PC-3 (cell line): ENCODE results near the gene SHISA6. TPM values are rescaled to one million over a fixed set of nuclear protein-coding genes. Genes with fewer than 3 reads are reported as not detected.

ENCODE experiments used
- ATAC-seq: fragments of 200-7000 bp; cut with Tn5 transposase; 2 replicates; pipeline ENCODE4 v1.9.1; 2020; ENCODE audit warnings: mild to moderate bottlenecking, moderate library complexity
- BruUV-seq: library from RNA; stranded (reverse); fragments of 400-500 nt; replicated peaks from 2 replicates; lab custom pipeline; 2021; lab: Mats Ljungman, UMichigan
- CTCF ChIA-PET: fragments of 300-600 bp; sonication (Branson Sonifier 250); formaldehyde crosslinking; loops from one replicate; lab custom pipeline; 2022; ENCODE audit warnings: antibody characterized with exemption; lab: Charles Lee
- POLR2A ChIA-PET: fragments of 300-600 bp; sonication (Branson Sonifier 250); formaldehyde crosslinking; loops from one replicate; lab custom pipeline; 2022; ENCODE audit warnings: antibody characterized with exemption; ENCODE audit not compliant: unreplicated experiment; lab: Charles Lee
- DNase-seq: peaks from one replicate; pipeline ENCODE4 v3.0.0-alpha.2; 2015
- H2AFZ ChIP-seq: fragments of 300-600 bp; sonication (generic); 2 replicates; pipeline ENCODE4 v1.6.0; 2016; ENCODE audit warnings: antibody characterized with exemption, low read length
- H3F3A ChIP-seq: fragments of 300-600 bp; sonication (generic); one replicate; pipeline ENCODE4 v1.6.0; 2017; ENCODE audit warnings: antibody characterized with exemption, low read length, control low read depth, mild to moderate bottlenecking; ENCODE audit not compliant: unreplicated experiment
- H3K27ac ChIP-seq: fragments of 300-600 bp; sonication (generic); 2 replicates; pipeline ENCODE4 v1.5.1; 2016; ENCODE audit warnings: mild to moderate bottlenecking, low read length
- H3K27me3 ChIP-seq: fragments of 300-600 bp; sonication (generic); 2 replicates; pipeline ENCODE4 v1.6.1; 2016; ENCODE audit warnings: low read length, mixed read lengths
- H3K36me3 ChIP-seq: fragments of 300-600 bp; sonication (generic); 2 replicates; pipeline ENCODE4 v1.6.1; 2016; ENCODE audit warnings: low read depth, mixed run types, low read length, mixed read lengths
- H3K4me1 ChIP-seq: fragments of 300-600 bp; sonication (generic); 2 replicates; pipeline ENCODE4 v1.5.1; 2016; ENCODE audit warnings: low read length; ENCODE audit not compliant: insufficient read depth
- H3K4me2 ChIP-seq: fragments of 300-600 bp; sonication (generic); 2 replicates; pipeline ENCODE4 v1.6.0; 2016; ENCODE audit warnings: low read length
- H3K4me3 ChIP-seq: fragments of 300-600 bp; sonication (generic); 2 replicates; pipeline ENCODE4 v1.5.1; 2016; ENCODE audit warnings: mild to moderate bottlenecking, low read length, mixed read lengths
- H3K79me2 ChIP-seq: fragments of 300-600 bp; sonication (generic); 2 replicates; pipeline ENCODE4 v1.6.1; 2017; ENCODE audit warnings: low read length, mixed read lengths
- H3K9ac ChIP-seq: fragments of 300-600 bp; sonication (generic); 2 replicates; pipeline ENCODE4 v1.6.0; 2016; ENCODE audit warnings: mild to moderate bottlenecking, low read length
- H3K9me2 ChIP-seq: fragments of 300-600 bp; sonication (generic); replicated peaks from 2 replicates; pipeline ENCODE4 v1.6.1; 2016; ENCODE audit warnings: mixed run types, low read length, mixed read lengths
- H3K9me3 ChIP-seq: fragments of 300-600 bp; sonication (generic); 2 replicates; pipeline ENCODE4 v1.6.1; 2016; ENCODE audit warnings: low read length, mixed read lengths
- H4K20me1 ChIP-seq: fragments of 300-600 bp; sonication (generic); 2 replicates; pipeline ENCODE4 v1.6.1; 2016; ENCODE audit warnings: low read length, mixed read lengths
- CTCF ChIP-seq: fragments of 300-600 bp; sonication (generic); conservative IDR thresholded peaks from 2 replicates; pipeline ENCODE4 v1.5.1; 2017; ENCODE audit warnings: antibody characterized with exemption, low read depth, mild to moderate bottlenecking, low read length
- EZH2 ChIP-seq: fragments of 300-600 bp; sonication (generic); IDR thresholded peaks from one replicate; pipeline ENCODE4 v1.6.1; 2017; ENCODE audit warnings: antibody characterized with exemption, mild to moderate bottlenecking, low read length; ENCODE audit not compliant: unreplicated experiment
- EZH2phosphoT487 ChIP-seq: fragments of 300-600 bp; sonication (generic); IDR thresholded peaks from 2 replicates; pipeline ENCODE4 v1.6.1; 2018; ENCODE audit warnings: mild to moderate bottlenecking, antibody characterized with exemption, low read length, borderline replicate concordance
- intact Hi-C: fragments of 100-400 bp; cut with micrococcal nuclease; formaldehyde crosslinking; loops from 2 replicates; pipeline ENCODE4 v1.9.0; 2023
- total RNA-seq: library from RNA; depleted of rRNA; stranded (reverse); fragments of >200 nt; gene quantifications from 2 replicates; pipeline ENCODE4 v1.2.3, GENCODE V29; 2014

Gene SHISA6
- total RNA-seq, 1 experiment from 2014 or later = not detected

DNA sequence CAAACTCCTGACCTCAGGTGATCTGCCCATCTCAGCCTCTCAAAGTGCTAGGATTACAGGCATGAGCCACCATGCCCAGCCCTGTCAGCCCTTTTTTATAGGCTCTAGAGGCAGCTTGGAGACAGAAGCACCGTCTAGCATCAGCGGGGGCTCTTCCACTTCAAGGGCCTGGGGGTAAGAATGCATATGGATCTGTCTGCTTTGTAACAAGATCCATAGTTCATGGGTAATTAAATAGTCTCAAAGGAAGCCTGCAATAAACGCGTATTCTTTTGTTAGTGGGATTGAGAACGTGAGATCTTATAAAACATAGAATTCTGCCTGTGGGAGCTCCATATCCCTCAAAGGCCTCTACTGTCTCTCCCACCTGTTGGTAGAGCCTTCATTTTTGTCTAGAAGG, 142.1 kb downstream of the SHISA6 start:
- ATAC-seq (no peak), DNase-seq (no peak)
- no peaks in the 10 kb centered on the region for H3K27me3 ChIP-seq
- BruUV-seq = no TSS peak
- H3F3A ChIP-seq = no peaks in the 10 kb centered on the region
- intact Hi-C loops = no loop called here
- ChIA-PET POLR2A (no interaction called here), CTCF (no interaction called here)
- no peaks in the 10 kb centered on the region for H3K9me2 ChIP-seq
- no peak overlapping the region for H2AFZ ChIP-seq
- no peaks in the 10 kb centered on the region for H3K79me2 ChIP-seq
- H3K4me3 ChIP-seq = no peak overlapping the region
- no peak for TF ChIP-seq CTCF
- TF ChIP-seq EZH2 = no peak
- TF ChIP-seq EZH2phosphoT487 = no peak
- no peak overlapping the region for H3K27ac ChIP-seq
- H3K9ac ChIP-seq = no peak overlapping the region
- no peaks in the 10 kb centered on the region for H3K9me3 ChIP-seq
- no peaks in the 10 kb centered on the region for H3K4me1 ChIP-seq
- H3K36me3 ChIP-seq = no peaks in the 10 kb centered on the region
- H3K4me2 ChIP-seq = no peak overlapping the region
- H4K20me1 ChIP-seq = no peaks in the 10 kb centered on the region

DNA sequence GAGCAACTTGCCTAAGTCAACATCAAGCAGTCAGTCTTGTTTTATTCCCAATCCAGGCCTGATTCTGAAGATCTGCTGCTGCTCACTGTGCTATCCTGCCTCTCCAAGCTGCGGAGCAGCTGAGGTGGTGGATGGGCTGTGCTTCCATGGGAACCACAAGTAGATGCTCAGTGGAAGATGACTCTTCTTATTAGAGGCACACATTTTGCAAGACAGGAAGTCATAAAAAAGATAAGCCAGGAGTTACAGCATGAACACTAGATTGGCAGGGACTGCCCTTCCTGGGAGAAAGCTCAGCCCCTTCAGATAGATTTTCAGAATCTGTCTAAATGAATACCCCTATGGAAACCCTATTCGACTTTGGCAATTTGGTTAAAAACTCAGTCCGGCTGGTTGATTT, 143.1 kb downstream of the SHISA6 start:
- no peak for TF ChIP-seq CTCF
- no peak for TF ChIP-seq EZH2phosphoT487
- TF ChIP-seq EZH2 = no peak
- intact Hi-C loops = no loop called here
- ATAC-seq = no peak
- Histone ChIP-seq H3K4me3 (no peak overlapping the region), H3K27ac (no peak overlapping the region), H4K20me1 (no peaks in the 10 kb centered on the region), H3K9me2 (no peaks in the 10 kb centered on the region), H3K36me3 (no peaks in the 10 kb centered on the region), H3K27me3 (no peaks in the 10 kb centered on the region), H3K79me2 (no peaks in the 10 kb centered on the region), H3K4me1 (no peaks in the 10 kb centered on the region), H3K4me2 (no peak overlapping the region), H3K9ac (no peak overlapping the region), H3F3A (no peaks in the 10 kb centered on the region), H2AFZ (no peak overlapping the region), H3K9me3 (no peaks in the 10 kb centered on the region)
- no TSS peak for BruUV-seq
- DNase-seq = no peak
- CTCF ChIA-PET = no interaction called here
- POLR2A ChIA-PET = no interaction called here

DNA sequence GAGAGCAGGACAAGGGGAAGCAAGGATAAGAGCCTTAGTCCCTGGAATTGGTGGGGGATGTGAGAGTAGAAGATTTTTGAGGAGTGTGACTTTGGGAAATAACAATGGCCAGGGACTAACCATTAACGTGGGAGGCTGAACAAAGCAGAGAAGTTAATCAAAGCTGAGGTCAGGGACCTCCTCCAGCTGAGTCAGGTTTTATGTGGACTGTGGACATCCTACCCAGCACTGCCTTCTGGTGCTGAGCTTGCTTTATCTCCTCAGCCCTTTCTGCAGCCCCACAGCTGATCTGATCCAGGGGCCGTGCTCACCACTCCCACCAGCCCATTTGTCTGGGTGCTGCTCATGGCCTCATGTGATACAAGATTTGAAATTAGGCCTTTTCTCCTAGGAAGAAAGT, 146.6 kb downstream of the SHISA6 start:
- Histone ChIP-seq H3K9me2 (no peaks in the 10 kb centered on the region), H3K9me3 (no peaks in the 10 kb centered on the region), H3K79me2 (no peaks in the 10 kb centered on the region), H3F3A (no peaks in the 10 kb centered on the region), H3K9ac (no peak overlapping the region), H4K20me1 (no peaks in the 10 kb centered on the region), H3K4me2 (no peak overlapping the region), H3K4me1 (no peaks in the 10 kb centered on the region), H3K27me3 (no peaks in the 10 kb centered on the region), H3K36me3 (no peaks in the 10 kb centered on the region), H3K4me3 (no peak overlapping the region), H3K27ac (no peak overlapping the region), H2AFZ (no peak overlapping the region)
- no TSS peak for BruUV-seq
- ATAC-seq (no peak), DNase-seq (no peak)
- TF ChIP-seq EZH2phosphoT487 = no peak
- TF ChIP-seq EZH2 = no peak
- TF ChIP-seq CTCF = no peak
- ChIA-PET POLR2A (no interaction called here), CTCF (no interaction called here)
- intact Hi-C loops = no loop called here
